NCI-H526 (cell line): ENCODE data around the gene BCAR3.
"Not testable (repeated sequence)": the region's sequence is repeated elsewhere in the genome, so short reads cannot be mapped to it uniquely, and the experiment has no call there.

Source experiments
- DNase-seq, 2 experiments: peaks; one replicate each; lab custom pipeline; 2025; lab: John Stamatoyannopoulos, UW

Gene BCAR3

GRCh38 chr1:93705892-93706500 lies 24.4 kb upstream of the BCAR3 start:
- DNase-seq, result no peak

- DNase-seq, result no peak
Measured at GRCh38 chr1:93704052-93704451, 22.4 kb upstream of the BCAR3 start.

- DNase-seq, result no peak
Measured at GRCh38 chr1:93703643-93704042, 22.0 kb upstream of the BCAR3 start.

GRCh38 chr1:93702828-93703183 lies 21.2 kb upstream of the BCAR3 start:
- DNase-seq, result no peak

- DNase-seq, result no peak
Measured at GRCh38 chr1:93702111-93702827, 20.6 kb upstream of the BCAR3 start.

GRCh38 chr1:93701629-93702028 lies 20.0 kb upstream of the BCAR3 start:
- DNase-seq, result no peak

GRCh38 chr1:93700532-93701469 lies 19.2 kb upstream of the BCAR3 start:
- no peak for DNase-seq

GRCh38 chr1:93699503-93700168 lies 18.0 kb upstream of the BCAR3 start:
- no peak for DNase-seq

GRCh38 chr1:93699049-93699384 lies 17.4 kb upstream of the BCAR3 start:
- DNase-seq, result no peak

GRCh38 chr1:93698329-93699048 lies 16.9 kb upstream of the BCAR3 start:
- DNase-seq, result no peak

- DNase-seq, result not testable (repeated sequence)
Measured at GRCh38 chr1:93697566-93697965, 15.9 kb upstream of the BCAR3 start.

GRCh38 chr1:93695411-93696005 lies 13.9 kb upstream of the BCAR3 start:
- DNase-seq, result no peak

GRCh38 chr1:93694819-93695218 lies 13.2 kb upstream of the BCAR3 start:
- DNase-seq, result no peak

- DNase-seq, result no peak
Measured at GRCh38 chr1:93694039-93694438, 12.4 kb upstream of the BCAR3 start.

GRCh38 chr1:93692983-93693591 lies 11.4 kb upstream of the BCAR3 start:
- no peak for DNase-seq

- DNase-seq, result no peak
Measured at GRCh38 chr1:93692451-93692861, 10.8 kb upstream of the BCAR3 start.

- no peak for DNase-seq
Measured at GRCh38 chr1:93692026-93692425, 10.4 kb upstream of the BCAR3 start.

- DNase-seq, result peak in 1 of 2 experiments; percentile 27
Measured at GRCh38 chr1:93690921-93691789, 9.5 kb upstream of the BCAR3 start.

GRCh38 chr1:93690341-93690740 lies 8.7 kb upstream of the BCAR3 start:
- DNase-seq, result no peak
